ENCODE results near the gene METTL18.

Gene METTL18

DNA sequence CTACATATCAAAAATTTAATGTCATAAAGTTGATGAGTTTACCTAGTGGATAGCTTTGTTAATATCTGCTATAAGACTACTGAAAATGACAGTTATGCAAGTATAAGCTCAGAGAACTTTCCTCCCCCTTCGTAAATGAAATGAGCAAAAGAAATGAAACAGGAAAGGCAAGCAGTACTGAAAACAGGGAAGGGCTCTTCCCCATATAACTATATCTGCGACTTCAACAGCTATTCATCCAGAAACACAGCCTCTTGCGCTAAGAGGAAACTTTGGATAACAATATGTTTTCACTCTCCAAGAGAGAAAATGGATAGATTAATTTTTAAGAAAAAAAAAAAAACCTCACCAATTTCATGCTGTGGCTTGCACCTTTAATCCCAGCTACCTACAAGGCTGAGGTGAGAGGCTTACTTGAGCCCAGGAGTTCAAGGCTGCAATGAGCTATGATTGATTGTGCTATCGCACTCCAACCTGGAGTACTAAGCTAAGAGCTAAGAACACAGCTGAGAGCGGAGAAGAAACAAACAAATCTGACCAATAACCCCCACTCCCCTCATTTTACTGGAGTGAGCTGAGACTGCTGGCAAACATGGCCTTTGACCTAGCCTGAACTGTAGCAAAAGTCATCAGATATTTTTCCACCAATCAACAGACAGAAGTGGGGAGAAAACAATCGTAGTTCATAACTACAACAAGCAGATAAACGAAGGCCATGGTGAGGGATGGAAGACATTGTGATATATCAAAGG is 29.0 kb downstream of the METTL18 start:
- Histone ChIP-seq H3K4me1 (ENCODE audit: insufficient read depth, low read length) (no peaks in the 10 kb centered on the region), H3K9ac (ENCODE audit: low read depth, low read length) (no peak overlapping the region), H3K9me3 (ENCODE audit: control insufficient read depth, insufficient read depth, low read length) (no peaks in the 10 kb centered on the region), H3K36me3 (ENCODE audit: insufficient read depth, low read length) (no peaks in the 10 kb centered on the region)

DNA sequence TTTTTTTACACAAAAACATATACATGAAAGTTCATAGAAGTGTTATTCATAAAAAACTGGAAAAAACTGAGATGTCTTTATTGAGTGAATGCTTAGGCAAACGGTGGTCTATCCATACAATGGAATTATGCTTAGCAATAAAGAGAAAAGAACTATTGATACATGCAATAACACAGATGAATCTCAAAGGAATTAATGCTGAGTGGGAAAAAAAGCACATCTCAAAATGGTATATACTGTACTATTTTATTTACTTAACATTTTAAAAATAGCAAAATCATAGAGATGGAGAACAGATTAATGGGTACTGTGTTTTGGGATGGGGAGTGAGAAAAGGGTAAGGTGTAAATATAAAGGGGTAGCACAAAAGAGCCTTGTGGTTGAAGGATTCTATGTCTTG is 29.8 kb downstream of the METTL18 start:
- Histone ChIP-seq H3K9ac (ENCODE audit: low read depth, low read length) (no peak overlapping the region), H3K4me1 (ENCODE audit: insufficient read depth, low read length) (no peaks in the 10 kb centered on the region), H3K9me3 (ENCODE audit: control insufficient read depth, insufficient read depth, low read length) (no peaks in the 10 kb centered on the region), H3K36me3 (ENCODE audit: insufficient read depth, low read length) (no peaks in the 10 kb centered on the region)

DNA sequence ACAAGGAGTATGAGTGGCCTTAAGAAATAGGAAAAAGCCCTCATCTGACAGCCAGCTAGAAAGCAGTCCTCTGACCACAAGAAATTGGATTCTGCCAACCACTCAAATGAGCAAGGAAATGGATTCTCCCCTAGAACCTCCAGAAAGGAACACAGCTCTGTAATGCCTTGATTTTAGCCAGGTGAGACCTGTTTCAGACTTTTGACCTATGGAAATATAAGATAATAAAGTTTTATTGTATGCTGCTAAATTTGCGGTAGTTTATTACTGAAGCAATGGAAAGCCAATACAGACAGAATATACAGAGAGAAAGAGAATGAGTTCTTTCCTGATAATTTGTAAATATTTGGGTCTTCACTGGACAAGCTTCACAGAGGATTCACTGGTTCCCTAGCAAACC is 32.0 kb downstream of the METTL18 start:
- no peaks in the 10 kb centered on the region for H3K36me3 ChIP-seq (ENCODE audit: insufficient read depth, low read length)
- no peak overlapping the region for H3K9ac ChIP-seq (ENCODE audit: low read depth, low read length)
- H3K4me1 ChIP-seq (ENCODE audit: insufficient read depth, low read length) = no peaks in the 10 kb centered on the region
- H3K9me3 ChIP-seq (ENCODE audit: control insufficient read depth, insufficient read depth, low read length) = peaks cover 8% of the 10 kb centered on the region; the same call in 1 of the 2 replicates

DNA sequence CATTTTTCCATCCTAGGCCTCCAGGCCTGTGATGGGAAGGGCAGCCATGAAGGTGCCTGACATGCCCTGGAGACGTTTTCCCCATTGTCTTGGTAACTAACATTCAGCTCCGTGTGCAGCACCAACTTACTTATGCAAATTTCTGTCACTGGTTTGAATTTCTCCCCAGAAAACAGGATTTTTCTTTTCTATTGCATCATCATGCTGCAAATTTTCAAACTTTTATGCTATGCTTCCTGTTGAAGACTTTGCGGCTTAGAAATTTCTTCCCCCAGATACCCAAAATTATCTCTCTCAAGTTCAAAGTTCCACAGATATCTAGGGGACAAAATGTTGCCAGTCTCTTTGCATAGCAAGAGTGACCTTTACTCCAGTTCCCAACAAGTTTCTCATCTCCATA is 35.7 kb downstream of the METTL18 start:
- H3K4me1 ChIP-seq (ENCODE audit: insufficient read depth, low read length) = no peaks in the 10 kb centered on the region
- H3K9ac ChIP-seq (ENCODE audit: low read depth, low read length) = no peak overlapping the region
- peaks cover 8% of the 10 kb centered on the region; the same call in 1 of the 2 replicates for H3K9me3 ChIP-seq (ENCODE audit: control insufficient read depth, insufficient read depth, low read length)
- no peaks in the 10 kb centered on the region for H3K36me3 ChIP-seq (ENCODE audit: insufficient read depth, low read length)

DNA sequence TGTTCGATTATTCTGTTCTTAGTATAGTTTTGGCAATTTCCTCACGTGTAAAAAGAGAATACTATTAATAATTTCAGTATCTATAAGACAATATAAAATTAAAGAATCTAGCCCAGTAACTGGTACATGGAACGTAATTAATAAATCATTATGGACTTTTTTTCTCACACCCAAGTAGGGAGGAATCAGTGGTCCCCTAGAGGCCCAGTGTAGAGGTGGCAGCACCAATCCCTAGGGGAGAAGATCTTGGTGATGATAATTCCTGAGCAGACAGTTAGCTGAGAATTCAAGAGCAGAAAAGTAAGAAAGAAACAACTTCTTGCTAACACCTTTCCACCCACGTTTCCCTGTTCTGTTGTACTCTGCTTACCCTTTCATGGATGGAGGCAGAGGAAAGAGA is 41.2 kb downstream of the METTL18 start:
- H3K4me1 ChIP-seq (ENCODE audit: insufficient read depth, low read length) = no peaks in the 10 kb centered on the region
- H3K9ac ChIP-seq (ENCODE audit: low read depth, low read length) = no peak overlapping the region
- no peaks in the 10 kb centered on the region; the same call in 1 of the 2 replicates for H3K9me3 ChIP-seq (ENCODE audit: control insufficient read depth, insufficient read depth, low read length)
- no peaks in the 10 kb centered on the region for H3K36me3 ChIP-seq (ENCODE audit: insufficient read depth, low read length)

DNA sequence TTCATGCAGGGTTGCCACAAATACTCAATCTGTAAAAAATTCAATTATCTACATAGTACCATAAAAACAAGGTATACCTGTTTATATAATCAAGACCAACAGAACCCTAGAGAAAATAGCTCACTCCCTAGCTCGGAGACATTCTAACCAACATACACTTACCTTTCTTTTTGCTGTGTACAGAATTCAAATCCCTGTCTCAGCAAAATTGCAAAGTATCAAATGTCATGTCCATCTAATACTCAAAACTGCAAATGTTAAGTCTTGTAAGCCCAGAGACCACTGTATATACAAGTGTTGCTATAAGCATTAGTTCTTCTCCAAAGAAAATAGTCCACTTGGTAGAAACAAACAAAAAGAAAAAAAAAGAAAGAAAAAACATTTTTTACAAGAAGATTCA is 44.7 kb downstream of the METTL18 start:
- Histone ChIP-seq H3K4me1 (ENCODE audit: insufficient read depth, low read length) (peaks cover 13% of the 10 kb centered on the region; the same call in 1 of the 2 replicates), H3K9ac (ENCODE audit: low read depth, low read length) (no peak overlapping the region), H3K36me3 (ENCODE audit: insufficient read depth, low read length) (no peaks in the 10 kb centered on the region), H3K9me3 (ENCODE audit: control insufficient read depth, insufficient read depth, low read length) (no peaks in the 10 kb centered on the region)

DNA sequence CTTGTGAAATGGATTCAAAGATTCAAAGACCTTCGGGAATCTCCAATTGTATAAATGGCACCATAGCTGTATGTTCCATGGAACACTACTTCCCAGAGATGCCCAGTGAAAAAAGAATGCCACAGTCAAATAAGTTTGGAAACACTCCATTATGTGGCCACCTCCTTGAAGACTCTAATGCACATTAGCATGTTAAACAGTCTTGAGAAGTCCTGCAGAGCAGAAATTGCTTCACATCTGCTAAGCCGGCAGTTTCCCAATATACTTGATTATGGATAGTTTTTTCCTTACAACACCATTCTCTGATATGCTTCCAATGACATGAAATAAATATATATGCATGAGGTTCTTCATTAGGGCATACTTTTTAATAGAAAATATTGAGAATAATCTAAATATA is 48.2 kb downstream of the METTL18 start:
- Histone ChIP-seq H3K36me3 (ENCODE audit: insufficient read depth, low read length) (no peaks in the 10 kb centered on the region), H3K9ac (ENCODE audit: low read depth, low read length) (no peak overlapping the region), H3K4me1 (ENCODE audit: insufficient read depth, low read length) (peaks cover 13% of the 10 kb centered on the region; the same call in 1 of the 2 replicates), H3K9me3 (ENCODE audit: control insufficient read depth, insufficient read depth, low read length) (no peaks in the 10 kb centered on the region)

DNA sequence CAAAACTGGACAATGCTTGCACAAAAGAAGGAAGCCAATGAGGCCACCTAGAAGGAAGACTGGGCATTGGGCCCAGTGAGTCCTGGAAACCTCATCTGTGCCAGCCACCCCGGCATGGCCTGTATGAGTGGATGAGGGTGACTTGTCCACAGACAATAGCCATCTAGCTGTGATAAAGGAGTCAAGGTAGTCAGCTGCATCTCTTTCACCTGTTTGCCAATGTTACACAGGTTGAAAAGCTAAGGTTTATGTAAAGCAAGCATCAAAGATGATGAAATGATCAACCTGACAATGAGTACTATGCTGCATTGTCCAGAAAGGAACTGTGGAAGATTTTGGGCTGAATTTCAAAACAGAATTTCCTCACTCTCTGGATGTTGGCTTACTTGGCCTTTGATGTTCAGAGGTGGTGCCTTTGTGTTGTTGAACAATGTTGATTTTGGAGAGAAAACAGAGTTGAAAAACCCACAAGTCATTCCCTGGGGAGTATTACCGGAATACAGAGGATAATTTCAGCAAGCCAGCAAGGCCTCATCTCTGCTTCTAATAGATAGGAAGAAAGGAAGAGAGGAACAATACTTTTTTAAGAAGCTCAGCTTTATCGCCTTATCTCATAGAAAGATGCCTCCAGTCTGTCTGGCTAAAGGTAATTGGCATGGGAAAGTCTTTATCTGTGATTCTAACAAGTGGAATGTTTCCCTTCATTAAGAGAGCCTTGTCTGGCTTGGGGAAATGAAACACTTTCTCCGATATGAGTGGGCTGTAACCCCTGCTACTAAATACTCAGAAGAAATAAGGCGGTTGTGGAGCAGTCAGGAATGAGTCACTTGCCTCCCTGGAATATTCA is 49.5 kb downstream of the METTL18 start:
- no peak overlapping the region for H3K9ac ChIP-seq (ENCODE audit: low read depth, low read length)
- no peaks in the 10 kb centered on the region for H3K36me3 ChIP-seq (ENCODE audit: insufficient read depth, low read length)
- H3K9me3 ChIP-seq (ENCODE audit: control insufficient read depth, insufficient read depth, low read length) = no peaks in the 10 kb centered on the region
- peaks cover 13% of the 10 kb centered on the region; the same call in 1 of the 2 replicates for H3K4me1 ChIP-seq (ENCODE audit: insufficient read depth, low read length)
